ENCODE measurements around the gene FERMT1. TPM values are rescaled to one million over a fixed set of nuclear protein-coding genes. Genes with fewer than 3 reads are reported as not detected.

FERMT1 gene
- total RNA-seq, 2 experiments from 2014 or later = not detected

DNA sequence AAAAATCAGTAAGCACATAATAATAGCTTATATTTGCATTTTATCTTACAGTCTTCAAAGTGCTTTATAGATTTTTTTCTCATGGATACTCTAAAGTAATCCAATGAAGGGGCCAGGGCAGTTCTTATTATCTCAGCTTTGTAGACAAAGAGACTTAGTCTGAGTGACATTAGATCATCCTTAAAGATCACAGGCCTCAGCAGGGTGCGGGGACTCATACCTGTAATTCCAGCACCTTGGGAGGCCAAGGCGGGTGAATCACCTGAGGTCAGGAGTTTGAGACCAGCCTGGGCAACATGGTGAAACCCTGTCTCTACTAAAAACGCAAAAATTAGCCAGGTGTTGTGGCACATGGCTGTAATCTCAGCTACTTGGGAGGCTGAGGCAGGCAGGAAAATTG is 14.5 kb downstream of the FERMT1 start:
- H3K4me1 ChIP-seq (ENCODE audit: insufficient read depth, low read length, poor library complexity, severe bottlenecking) = no peaks in the 10 kb centered on the region
- no peak for DNase-seq (ENCODE audit: low spot score)
- H3K9me3 ChIP-seq (ENCODE audit: low read length) = no peaks in the 10 kb centered on the region
- TF ChIP-seq EZH2phosphoT487 (IDR thresholded peaks at IDR 0.05; ENCODE audit: borderline replicate concordance, low read depth, low read length) = no peak
- TF ChIP-seq, protein P1, sequence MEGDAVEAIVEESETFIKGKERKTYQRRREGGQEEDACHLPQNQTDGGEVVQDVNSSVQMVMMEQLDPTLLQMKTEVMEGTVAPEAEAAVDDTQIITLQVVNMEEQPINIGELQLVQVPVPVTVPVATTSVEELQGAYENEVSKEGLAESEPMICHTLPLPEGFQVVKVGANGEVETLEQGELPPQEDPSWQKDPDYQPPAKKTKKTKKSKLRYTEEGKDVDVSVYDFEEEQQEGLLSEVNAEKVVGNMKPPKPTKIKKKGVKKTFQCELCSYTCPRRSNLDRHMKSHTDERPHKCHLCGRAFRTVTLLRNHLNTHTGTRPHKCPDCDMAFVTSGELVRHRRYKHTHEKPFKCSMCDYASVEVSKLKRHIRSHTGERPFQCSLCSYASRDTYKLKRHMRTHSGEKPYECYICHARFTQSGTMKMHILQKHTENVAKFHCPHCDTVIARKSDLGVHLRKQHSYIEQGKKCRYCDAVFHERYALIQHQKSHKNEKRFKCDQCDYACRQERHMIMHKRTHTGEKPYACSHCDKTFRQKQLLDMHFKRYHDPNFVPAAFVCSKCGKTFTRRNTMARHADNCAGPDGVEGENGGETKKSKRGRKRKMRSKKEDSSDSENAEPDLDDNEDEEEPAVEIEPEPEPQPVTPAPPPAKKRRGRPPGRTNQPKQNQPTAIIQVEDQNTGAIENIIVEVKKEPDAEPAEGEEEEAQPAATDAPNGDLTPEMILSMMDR (conservative IDR thresholded peaks at IDR 0.05; ENCODE audit: low read length) = no peak
- no TSS peak for BruUV-seq (replicated peaks)
- H2AFZ ChIP-seq (ENCODE audit: low read length) = no peak overlapping the region
- no peaks in the 10 kb centered on the region for H3K9me2 ChIP-seq (ENCODE audit: insufficient read depth, low read length)
- CTCF ChIA-PET (ENCODE audit: unreplicated experiment) = no interaction called here
- H3K27ac ChIP-seq (ENCODE audit: low read depth, low read length, poor library complexity, severe bottlenecking) = no peak overlapping the region
- H3K4me2 ChIP-seq (ENCODE audit: low read length) = no peak overlapping the region
- H3K36me3 ChIP-seq (ENCODE audit: insufficient read depth, low read length) = no peaks in the 10 kb centered on the region
- POLR2A ChIA-PET = no interaction called here
- H3K4me3 ChIP-seq (ENCODE audit: low read depth, low read length, poor library complexity, severe bottlenecking) = no peak overlapping the region
- H4K20me1 ChIP-seq (ENCODE audit: insufficient read depth, low read length) = no peaks in the 10 kb centered on the region
- intact Hi-C loops (cut with micrococcal nuclease; ENCODE audit: unreplicated experiment) = no loop called here
- no peaks in the 10 kb centered on the region for H3K79me2 ChIP-seq (ENCODE audit: insufficient read depth, low read depth, low read length)

DNA sequence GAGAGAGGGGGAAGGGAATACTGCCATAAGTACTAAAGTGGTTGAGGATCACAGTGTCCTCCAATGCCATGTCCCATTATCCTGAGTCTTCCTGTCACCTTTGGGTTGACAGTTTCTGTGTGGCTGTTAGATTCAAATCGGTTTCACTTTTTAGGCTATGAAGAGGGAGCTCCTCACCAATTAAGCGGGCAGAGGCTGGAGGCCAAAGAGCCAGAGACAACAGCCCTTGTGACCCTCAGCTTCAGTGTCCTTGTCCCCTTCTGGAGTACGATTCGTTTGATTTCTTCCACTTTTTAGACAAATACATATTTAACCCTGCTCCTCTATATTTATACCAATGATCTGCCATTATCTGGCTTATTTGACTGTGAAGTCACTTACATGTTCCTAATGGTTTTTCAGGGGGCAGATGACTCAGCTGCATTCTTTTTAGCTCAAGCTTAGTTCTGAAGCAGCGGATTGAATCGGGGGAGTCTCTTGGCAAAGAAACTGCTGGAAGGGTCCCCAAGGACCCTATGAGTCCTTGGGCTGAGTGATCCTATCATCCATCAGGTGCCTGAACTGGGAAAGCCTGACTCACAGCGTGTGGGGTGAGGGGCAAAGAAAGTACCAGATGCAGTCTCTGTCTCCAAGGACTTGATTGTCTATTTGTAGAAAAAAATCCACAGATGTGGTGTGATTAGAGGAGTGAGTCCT is 18.2 kb downstream of the FERMT1 start:
- CTCF ChIA-PET (ENCODE audit: unreplicated experiment) = no interaction called here
- intact Hi-C loops (cut with micrococcal nuclease; ENCODE audit: unreplicated experiment) = no loop called here
- TF ChIP-seq, protein P1 (conservative IDR thresholded peaks at IDR 0.05; ENCODE audit: low read length) = no peak
- no peak for TF ChIP-seq EZH2phosphoT487 (IDR thresholded peaks at IDR 0.05; ENCODE audit: borderline replicate concordance, low read depth, low read length)
- POLR2A ChIA-PET = interaction anchor here (0.8 kb wide), 1 partner anchor 21 kb away, joined by 4 read pairs; no protein-coding TSS in a partner anchor
- Histone ChIP-seq H3K79me2 (ENCODE audit: insufficient read depth, low read depth, low read length) (no peaks in the 10 kb centered on the region), H4K20me1 (ENCODE audit: insufficient read depth, low read length) (no peaks in the 10 kb centered on the region), H3K27ac (ENCODE audit: low read depth, low read length, poor library complexity, severe bottlenecking) (no peak overlapping the region), H3K4me1 (ENCODE audit: insufficient read depth, low read length, poor library complexity, severe bottlenecking) (no peaks in the 10 kb centered on the region), H3K9me3 (ENCODE audit: low read length) (no peaks in the 10 kb centered on the region), H2AFZ (ENCODE audit: low read length) (no peak overlapping the region), H3K4me2 (ENCODE audit: low read length) (no peak overlapping the region), H3K36me3 (ENCODE audit: insufficient read depth, low read length) (no peaks in the 10 kb centered on the region), H3K9me2 (ENCODE audit: insufficient read depth, low read length) (no peaks in the 10 kb centered on the region), H3K4me3 (ENCODE audit: low read depth, low read length, poor library complexity, severe bottlenecking) (no peak overlapping the region)
- no peak for DNase-seq (ENCODE audit: low spot score)
- no TSS peak for BruUV-seq (replicated peaks)

DNA sequence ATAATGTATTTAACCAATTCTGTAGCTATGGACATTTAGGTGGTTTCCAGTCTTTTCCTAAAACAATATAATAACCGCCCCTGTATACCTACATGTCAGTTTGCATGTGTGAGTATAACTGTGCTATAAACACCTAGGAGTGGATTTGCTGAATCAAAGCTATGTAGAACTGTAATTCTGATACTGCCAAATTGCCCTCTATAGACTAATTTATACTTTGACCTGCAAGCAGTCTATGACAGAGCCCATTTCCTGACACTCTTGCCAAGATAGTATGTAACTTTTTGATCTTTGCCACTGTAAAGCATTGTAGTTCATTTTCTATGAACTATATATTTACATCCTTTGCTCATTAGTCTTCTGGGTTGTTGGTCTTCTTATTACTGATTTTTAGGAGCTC is 19.5 kb downstream of the FERMT1 start:
- H3K4me2 ChIP-seq (ENCODE audit: low read length) = no peak overlapping the region
- no peaks in the 10 kb centered on the region for H3K79me2 ChIP-seq (ENCODE audit: insufficient read depth, low read depth, low read length)
- H4K20me1 ChIP-seq (ENCODE audit: insufficient read depth, low read length) = no peaks in the 10 kb centered on the region
- intact Hi-C loops (cut with micrococcal nuclease; ENCODE audit: unreplicated experiment) = no loop called here
- H3K4me3 ChIP-seq (ENCODE audit: low read depth, low read length, poor library complexity, severe bottlenecking) = no peak overlapping the region
- no peaks in the 10 kb centered on the region for H3K9me3 ChIP-seq (ENCODE audit: low read length)
- no peak for DNase-seq (ENCODE audit: low spot score)
- H3K4me1 ChIP-seq (ENCODE audit: insufficient read depth, low read length, poor library complexity, severe bottlenecking) = no peaks in the 10 kb centered on the region
- no peaks in the 10 kb centered on the region for H3K9me2 ChIP-seq (ENCODE audit: insufficient read depth, low read length)
- no peak overlapping the region for H2AFZ ChIP-seq (ENCODE audit: low read length)
- ChIA-PET POLR2A (interaction anchor here (0.7 kb wide), 1 partner anchor 1962 kb away, joined by 3 read pairs; no protein-coding TSS in a partner anchor), CTCF (ENCODE audit: unreplicated experiment) (no interaction called here)
- TF ChIP-seq, protein P1 (conservative IDR thresholded peaks at IDR 0.05; ENCODE audit: low read length) = no peak
- TF ChIP-seq EZH2phosphoT487 (IDR thresholded peaks at IDR 0.05; ENCODE audit: borderline replicate concordance, low read depth, low read length) = no peak
- no peaks in the 10 kb centered on the region for H3K36me3 ChIP-seq (ENCODE audit: insufficient read depth, low read length)
- H3K27ac ChIP-seq (ENCODE audit: low read depth, low read length, poor library complexity, severe bottlenecking) = no peak overlapping the region
- no TSS peak for BruUV-seq (replicated peaks)
